NCI-H524 treated with DMSO at 0.1 percent for 48 hours (cell line): Measurements from ENCODE around the gene RAI14.
A peak's percentile ranks its signal among the peaks of the same experiment; 100 is the strongest.
"Not testable (repeated sequence)": the region's sequence is repeated elsewhere in the genome, so short reads cannot be mapped to it uniquely, and the experiment has no call there.

Source experiments
- DNase-seq: peaks from one replicate; lab custom pipeline; 2025; lab: John Stamatoyannopoulos, UW

The RAI14 gene

GRCh38 chr5:34820593-34820992 is 164.5 kb downstream of the RAI14 start:
- DNase-seq = no peak

GRCh38 chr5:34822956-34823715 is 167.0 kb downstream of the RAI14 start:
- DNase-seq = no peak

- no peak for DNase-seq
Observed at GRCh38 chr5:34826347-34826746, 170.2 kb downstream of the RAI14 start.

GRCh38 chr5:34827588-34828506 is 171.7 kb downstream of the RAI14 start:
- DNase-seq = no peak

GRCh38 chr5:34830827-34831226 is 174.7 kb downstream of the RAI14 start:
- not testable (repeated sequence) for DNase-seq

- no peak for DNase-seq
Observed at GRCh38 chr5:34831303-34831702, 175.2 kb downstream of the RAI14 start.

GRCh38 chr5:34832568-34832967 is 176.4 kb downstream of the RAI14 start:
- DNase-seq = no peak

- DNase-seq = no peak
Observed at GRCh38 chr5:34833090-34833489, 177.0 kb downstream of the RAI14 start.

GRCh38 chr5:34833976-34834793 is 178.1 kb downstream of the RAI14 start:
- no peak for DNase-seq

- DNase-seq = no peak
Observed at GRCh38 chr5:34834794-34835089, 178.6 kb downstream of the RAI14 start.

- DNase-seq = no peak
Observed at GRCh38 chr5:34835664-34836063, 179.5 kb downstream of the RAI14 start.

- peak; percentile 97 for DNase-seq
Observed at GRCh38 chr5:34838785-34839714, 182.9 kb downstream of the RAI14 start, which contains the start of gene TTC23L. TSS of gene TTC23L (plus strand) at chr5:34839164. CDS start at chr5:34840672, 1,508 bp downstream.

GRCh38 chr5:34841816-34842215 is 185.7 kb downstream of the RAI14 start:
- DNase-seq = no peak

GRCh38 chr5:34842554-34842953 is 186.4 kb downstream of the RAI14 start:
- DNase-seq = no peak

GRCh38 chr5:34843497-34843896 is 187.4 kb downstream of the RAI14 start:
- no peak for DNase-seq

GRCh38 chr5:34844106-34844505 is 188.0 kb downstream of the RAI14 start:
- no peak for DNase-seq

- DNase-seq = peak; percentile 2
Observed at GRCh38 chr5:34844999-34845398, 188.9 kb downstream of the RAI14 start.

GRCh38 chr5:34847056-34847455 is 190.9 kb downstream of the RAI14 start:
- peak; percentile 98 for DNase-seq

- no peak for DNase-seq
Observed at GRCh38 chr5:34847552-34847951, 191.4 kb downstream of the RAI14 start.

GRCh38 chr5:34848230-34848629 is 192.1 kb downstream of the RAI14 start:
- DNase-seq = no peak

GRCh38 chr5:34849253-34849652 is 193.1 kb downstream of the RAI14 start:
- no peak for DNase-seq
